DND-41 (cell line): Measurements from ENCODE around the gene SECISBP2.

ENCODE experiments used
- ATAC-seq: fragments of 200-7000 bp; cut with Tn5 transposase; 3 replicates; pipeline ENCODE4 v1.9.1; 2021; ENCODE audit warnings: low read depth; ENCODE audit not compliant: insufficient read depth
- DNase-seq: peaks from one replicate; pipeline ENCODE4 v3.0.0-alpha.2; 2020
- H2AFZ ChIP-seq: 2 replicates; pipeline ENCODE4 v1.6.0; 2012; ENCODE audit warnings: low read depth, low read length
- H3K27ac ChIP-seq: 2 replicates; pipeline ENCODE4 v1.5.1; 2012; ENCODE audit warnings: low read length, inconsistent platforms
- H3K27me3 ChIP-seq: fragments of 200-600 bp; sonication (generic); 2 replicates; pipeline ENCODE4 v1.6.0; 2012; ENCODE audit warnings: low read length, mild to moderate bottlenecking, inconsistent platforms; ENCODE audit not compliant: insufficient read depth, poor library complexity
- H3K36me3 ChIP-seq: 2 replicates; pipeline ENCODE4 v1.5.1; 2012; ENCODE audit warnings: low read length, inconsistent platforms; ENCODE audit not compliant: insufficient read depth
- H3K4me1 ChIP-seq: 2 replicates; pipeline ENCODE4 v1.5.1; 2012; ENCODE audit warnings: mild to moderate bottlenecking, low read length; ENCODE audit not compliant: insufficient read depth
- H3K4me2 ChIP-seq: 2 replicates; pipeline ENCODE4 v1.6.0; 2012; ENCODE audit warnings: mild to moderate bottlenecking, moderate library complexity, low read length, inconsistent platforms; ENCODE audit not compliant: insufficient read depth
- H3K4me3 ChIP-seq, 2 experiments: fragments of 200-600 bp in 1 of 2; shearing (Covaris generic) in 1 of 2; 2 replicates each; pipeline ENCODE4 v1.5.1; 2012 to 2016; ENCODE audit warnings: inconsistent platforms in 2 of 2, low read length in 2 of 2, mild to moderate bottlenecking in 2 of 2, low read depth in 1 of 2, moderate library complexity in 1 of 2
- H3K79me2 ChIP-seq: 2 replicates; pipeline ENCODE4 v1.6.0; 2012; ENCODE audit warnings: low read length, inconsistent platforms; ENCODE audit not compliant: insufficient read depth
- H3K9ac ChIP-seq: 2 replicates; pipeline ENCODE4 v1.6.0; 2012; ENCODE audit warnings: low read depth, mild to moderate bottlenecking, inconsistent platforms, low read length, moderate library complexity
- H3K9me3 ChIP-seq: 2 replicates; pipeline ENCODE4 v1.5.1; 2012; ENCODE audit warnings: low read length, moderate library complexity, mild to moderate bottlenecking, inconsistent platforms; ENCODE audit not compliant: insufficient read depth, severe bottlenecking
- H4K20me1 ChIP-seq: 2 replicates; pipeline ENCODE4 v1.6.0; 2012; ENCODE audit warnings: low read length; ENCODE audit not compliant: insufficient read depth
- EZH2 ChIP-seq: IDR thresholded peaks from 3 replicates; pipeline ENCODE4 v1.6.1; 2012; ENCODE audit warnings: borderline replicate concordance, low read depth, mild to moderate bottlenecking, moderate library complexity, low read length, inconsistent platforms; ENCODE audit not compliant: severe bottlenecking
- TF ChIP-seq, protein P1 (sequence below): IDR thresholded peaks from 2 replicates; pipeline ENCODE4 v1.5.1; 2012; ENCODE audit warnings: borderline replicate concordance, low read length, moderate library complexity, mild to moderate bottlenecking; ENCODE audit not compliant: poor library complexity, severe bottlenecking; ENCODE audit errors: extremely low read depth

Gene SECISBP2

GRCh38 chr9:89317282-89317681, 1.0 kb upstream of the SECISBP2 start:
- Histone ChIP-seq H3K4me2 (peak overlapping the region; percentile 70), H3K27me3 (no peaks in the 10 kb centered on the region), H2AFZ (no peak overlapping the region), H3K79me2 (peaks cover 94% of the 10 kb centered on the region), H3K36me3 (peaks cover 78% of the 10 kb centered on the region), H3K27ac (peak overlapping the region; percentile 93), H4K20me1 (peaks cover 30% of the 10 kb centered on the region), H3K9ac (peak overlapping the region; percentile 90), H3K4me3 (peak overlapping the region in 1 of 2 experiments; percentile 77; a peak in 1 of 4 replicates), H3K4me1 (peaks cover 83% of the 10 kb centered on the region), H3K9me3 (no peaks in the 10 kb centered on the region)
- TF ChIP-seq, protein P1, sequence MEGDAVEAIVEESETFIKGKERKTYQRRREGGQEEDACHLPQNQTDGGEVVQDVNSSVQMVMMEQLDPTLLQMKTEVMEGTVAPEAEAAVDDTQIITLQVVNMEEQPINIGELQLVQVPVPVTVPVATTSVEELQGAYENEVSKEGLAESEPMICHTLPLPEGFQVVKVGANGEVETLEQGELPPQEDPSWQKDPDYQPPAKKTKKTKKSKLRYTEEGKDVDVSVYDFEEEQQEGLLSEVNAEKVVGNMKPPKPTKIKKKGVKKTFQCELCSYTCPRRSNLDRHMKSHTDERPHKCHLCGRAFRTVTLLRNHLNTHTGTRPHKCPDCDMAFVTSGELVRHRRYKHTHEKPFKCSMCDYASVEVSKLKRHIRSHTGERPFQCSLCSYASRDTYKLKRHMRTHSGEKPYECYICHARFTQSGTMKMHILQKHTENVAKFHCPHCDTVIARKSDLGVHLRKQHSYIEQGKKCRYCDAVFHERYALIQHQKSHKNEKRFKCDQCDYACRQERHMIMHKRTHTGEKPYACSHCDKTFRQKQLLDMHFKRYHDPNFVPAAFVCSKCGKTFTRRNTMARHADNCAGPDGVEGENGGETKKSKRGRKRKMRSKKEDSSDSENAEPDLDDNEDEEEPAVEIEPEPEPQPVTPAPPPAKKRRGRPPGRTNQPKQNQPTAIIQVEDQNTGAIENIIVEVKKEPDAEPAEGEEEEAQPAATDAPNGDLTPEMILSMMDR: no peak
- TF ChIP-seq EZH2: no peak
- no peak for ATAC-seq
- DNase-seq: no peak

GRCh38 chr9:89319015-89319905, 960 bp downstream of the SECISBP2 start:
- H3K79me2 ChIP-seq: peaks cover 94% of the 10 kb centered on the region
- peaks cover 71% of the 10 kb centered on the region for H3K36me3 ChIP-seq
- no peak for ATAC-seq
- H2AFZ ChIP-seq: peak overlapping the region; percentile 73
- peak overlapping the region; percentile 90 for H3K9ac ChIP-seq
- H3K4me3 ChIP-seq: peak overlapping the region; percentile 75 to 77
- no peaks in the 10 kb centered on the region for H3K9me3 ChIP-seq
- H4K20me1 ChIP-seq: peaks cover 21% of the 10 kb centered on the region
- H3K27me3 ChIP-seq: no peaks in the 10 kb centered on the region
- DNase-seq: no peak
- peak overlapping the region; percentile 93 for H3K27ac ChIP-seq
- peaks cover 67% of the 10 kb centered on the region for H3K4me1 ChIP-seq
- H3K4me2 ChIP-seq: peak overlapping the region; percentile 70
- no peak for TF ChIP-seq EZH2
- TF ChIP-seq, protein P1: no peak

DNA sequence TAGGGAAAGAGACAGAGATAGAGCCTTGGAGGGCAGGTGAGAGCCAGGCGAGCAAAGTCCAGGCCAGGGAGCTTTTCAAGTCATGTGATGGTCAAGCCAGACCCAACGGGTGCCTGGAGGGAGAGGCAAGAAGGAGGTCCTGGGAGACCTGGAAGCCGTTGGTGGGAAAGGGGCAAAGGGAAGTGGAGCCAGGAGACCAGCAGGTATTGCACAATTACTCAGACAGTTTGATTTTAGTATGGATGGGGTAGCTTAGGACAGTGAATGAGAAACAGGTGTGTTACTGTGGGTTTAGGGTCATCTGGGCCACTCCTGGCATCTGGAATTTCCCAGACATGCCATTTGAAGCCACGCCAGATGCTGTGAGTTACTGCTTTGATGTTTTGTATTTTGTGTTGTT, 5.1 kb downstream of the SECISBP2 start:
- Histone ChIP-seq H4K20me1 (peaks cover 16% of the 10 kb centered on the region), H2AFZ (no peak overlapping the region), H3K9me3 (no peaks in the 10 kb centered on the region), H3K27ac (no peak overlapping the region), H3K4me1 (peaks cover 31% of the 10 kb centered on the region), H3K27me3 (no peaks in the 10 kb centered on the region), H3K4me3 (no peak overlapping the region), H3K4me2 (no peak overlapping the region), H3K9ac (no peak overlapping the region), H3K79me2 (peaks cover 78% of the 10 kb centered on the region), H3K36me3 (peaks cover 58% of the 10 kb centered on the region)
- DNase-seq: no peak
- TF ChIP-seq EZH2: no peak
- no peak for ATAC-seq

- DNase-seq: no peak
- no peak overlapping the region for H2AFZ ChIP-seq
- peaks cover 13% of the 10 kb centered on the region; the same call in 1 of the 2 replicates for H3K4me1 ChIP-seq
- H3K27ac ChIP-seq: no peak overlapping the region
- TF ChIP-seq, protein P1: no peak
- TF ChIP-seq EZH2: no peak
- H3K9me3 ChIP-seq: no peaks in the 10 kb centered on the region
- no peaks in the 10 kb centered on the region for H3K27me3 ChIP-seq
- ATAC-seq: no peak
- no peak overlapping the region for H3K4me3 ChIP-seq
- H4K20me1 ChIP-seq: peaks cover 16% of the 10 kb centered on the region
- H3K79me2 ChIP-seq: peaks cover 64% of the 10 kb centered on the region
- no peak overlapping the region for H3K9ac ChIP-seq
- H3K36me3 ChIP-seq: peaks cover 70% of the 10 kb centered on the region
- H3K4me2 ChIP-seq: no peak overlapping the region
These were observed 7.4 kb downstream of the SECISBP2 start for GRCh38 chr9:89325733-89326132.
